Adrenal gland (tissue), 12 donors: ENCODE data around the gene MAPK12. TPM values are rescaled to one million over a fixed set of nuclear protein-coding genes. Genes with fewer than 3 reads are reported as not detected.
A peak's percentile ranks its signal among the peaks of the same experiment; 100 is the strongest.

ENCODE experiments used
- DNase-seq, 7 donors: peaks; one replicate each; pipeline ENCODE4 v3.0.0-alpha.2; 2019 to 2020
- H3K27ac ChIP-seq, 5 donors: fragments of 200-600 bp; sonication (generic) in 4 of 5; 1 replicate in 3 of 5; 2 replicates in 2 of 5; pipeline versions ENCODE4 v1.5.1 to v1.8.0; 2016 to 2020; ENCODE audit warnings: mild to moderate bottlenecking in 1 of 5
- H3K27me3 ChIP-seq: fragments of 200-600 bp; 2 replicates; pipeline ENCODE4 v1.8.0; 2021
- H3K36me3 ChIP-seq, 2 donors: fragments of 200-600 bp; replicated peaks in 1 of 2; 1 replicate in 1 of 2; 2 replicates in 1 of 2; pipeline versions ENCODE4 v1.5.1 to v1.8.0; 2018 to 2022
- H3K4me1 ChIP-seq, 2 donors: fragments of 200-600 bp; replicated peaks in 1 of 2; 1 replicate in 1 of 2; 2 replicates in 1 of 2; pipeline versions ENCODE4 v1.5.1 to v1.8.0; 2018 to 2021
- H3K4me3 ChIP-seq, 4 donors: fragments of 200-600 bp; sonication (generic) in 3 of 4; one replicate each; pipeline ENCODE4 v1.5.1; 2016 to 2018
- H3K9me3 ChIP-seq, 3 donors: fragments of 200-600 bp; sonication (generic) in 1 of 3; replicated peaks in 1 of 3; 1 replicate in 2 of 3; 2 replicates in 1 of 3; pipeline versions ENCODE4 v1.5.1 to v1.8.0; 2016 to 2021
- POLR2A ChIP-seq, 2 donors: fragments of 450-650 bp; IDR thresholded peaks; one replicate each; pipeline ENCODE4 v1.6.1; 2017; ENCODE audit warnings: antibody characterized with exemption in 2 of 2, mild to moderate bottlenecking in 2 of 2, moderate library complexity in 1 of 2
- WGBS, 4 donors: extraction: QIAGEN DNeasy Blood & Tissue Kit in 2 of 4; methylation state at CpG; one replicate each; pipeline versions ENCODE4 v1.1.5 to v1.1.7; 2013 to 2017; 5-methylcytosine and 5-hydroxymethylcytosine counted together
- intact Hi-C, 2 donors: fragments of 100-400 bp; cut with DNase I; formaldehyde crosslinking; loops; one replicate each; pipeline versions ENCODE4 v1.14.1 to v1.15.0; 2022 to 2023
- polyA plus RNA-seq, 3 donors: library from polyadenylated mRNA; stranded (reverse); fragments of 200-250 nt in 2 of 3; fragments of 350-450 nt in 1 of 3; fragmentation: Illumina TruSeq in 1 of 3; extraction: RNeasy Lipid Tissue Mini Kit (QIAGEN cat#74804) in 1 of 3; gene quantifications; one replicate each; pipeline ENCODE4 v1.2.3, GENCODE V29; 2013 to 2014
- total RNA-seq, 9 donors: library from RNA; depleted of rRNA in 4 of 9; stranded (reverse); fragments of >200 nt in 4 of 9; fragments of 120-200 nt in 1 of 9; fragmentation: NEBNext Ultra II Directional in 1 of 9; extraction: Animal tissue kit (Norgen Biotek cat#: 25700) in 1 of 9; gene quantifications; one replicate each; pipeline versions ENCODE4 v1.1.0 to v1.2.4, GENCODE V29; 2013 to 2023
- TF ChIP-seq, protein P1 (sequence below), 6 experiments: fragments of 450-650 bp in 4 of 6; fragments of 200-600 bp in 2 of 6; sonication (generic) in 1 of 6; IDR thresholded peaks; 1 replicate in 5 of 6; 2 replicates in 1 of 6; pipeline versions ENCODE4 v1.5.1 to v1.8.0; 2016 to 2021; ENCODE audit warnings: antibody characterized with exemption in 6 of 6, mild to moderate bottlenecking in 2 of 6, moderate library complexity in 1 of 6
- donor health status: healthy with polysubstance abuse.
- donor health status: Bipolar disorder and iron deficiency.
- donor health status: DM: yes; HTN: yes; CAD: no.
- donor health status: DM: no; HTN: no; CAD: no.
- donor health status: DM: no; HTN: no; CAD: no.
- donor health status: DM: yes; HTN: yes; CAD: no.

The MAPK12 gene
- total and polyA plus RNA-seq, 12 donors, result 1.7 to 17.1 (median 5.4) TPM

DNA sequence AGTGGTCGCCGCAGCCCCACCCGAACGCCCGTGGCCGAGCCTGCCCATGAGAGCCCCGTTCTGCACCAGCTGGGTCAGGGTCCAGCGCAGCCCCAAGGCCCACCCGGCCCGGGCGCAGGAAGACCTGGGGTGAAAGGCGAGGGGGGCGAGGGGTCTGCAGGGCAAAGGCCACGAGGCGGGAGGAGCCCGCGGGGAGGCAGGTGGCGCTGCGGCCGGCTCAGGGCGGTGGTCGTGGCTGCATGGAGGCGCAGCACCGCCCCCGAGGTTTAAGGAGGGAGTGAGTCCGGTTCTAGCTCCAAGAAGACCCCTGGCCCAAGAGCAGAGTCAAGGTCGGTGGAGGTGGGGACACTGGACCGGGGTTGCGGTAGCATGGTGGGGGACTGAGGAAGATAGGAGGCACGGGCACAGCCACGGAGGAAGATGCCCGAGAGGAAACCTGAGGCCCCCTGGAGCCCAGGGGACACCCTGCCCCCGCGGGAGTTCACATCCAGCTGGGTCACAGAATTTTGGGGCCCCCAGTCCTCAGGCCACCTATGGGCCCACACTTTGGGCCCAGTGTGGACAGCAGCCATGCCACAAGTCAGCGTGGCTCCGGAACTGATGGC is 9.9 kb downstream of the MAPK12 start:
- Histone ChIP-seq H3K4me3 (peak overlapping the region in 2 of 4 donors; percentile 55 to 93), H3K4me1 (peaks cover 18 to 21% of the 10 kb centered on the region in 2 donors), H3K36me3 (peaks cover 0 to 5% of the 10 kb centered on the region in 2 donors), H3K27me3 (no peaks in the 10 kb centered on the region), H3K9me3 (no peaks in the 10 kb centered on the region), H3K27ac (peak overlapping the region in 2 of 5 donors; percentile 67 to 80)
- DNase-seq, result peak in 1 of 7 donors; percentile 57
- intact Hi-C loops, result loop anchor here (5.0 to 10.0 kb wide), 2 partner anchors 91 to 363 kb away; partner anchors contain the start of gene PPP6R2 (in 1 of the 2)
- TF ChIP-seq, protein P1, sequence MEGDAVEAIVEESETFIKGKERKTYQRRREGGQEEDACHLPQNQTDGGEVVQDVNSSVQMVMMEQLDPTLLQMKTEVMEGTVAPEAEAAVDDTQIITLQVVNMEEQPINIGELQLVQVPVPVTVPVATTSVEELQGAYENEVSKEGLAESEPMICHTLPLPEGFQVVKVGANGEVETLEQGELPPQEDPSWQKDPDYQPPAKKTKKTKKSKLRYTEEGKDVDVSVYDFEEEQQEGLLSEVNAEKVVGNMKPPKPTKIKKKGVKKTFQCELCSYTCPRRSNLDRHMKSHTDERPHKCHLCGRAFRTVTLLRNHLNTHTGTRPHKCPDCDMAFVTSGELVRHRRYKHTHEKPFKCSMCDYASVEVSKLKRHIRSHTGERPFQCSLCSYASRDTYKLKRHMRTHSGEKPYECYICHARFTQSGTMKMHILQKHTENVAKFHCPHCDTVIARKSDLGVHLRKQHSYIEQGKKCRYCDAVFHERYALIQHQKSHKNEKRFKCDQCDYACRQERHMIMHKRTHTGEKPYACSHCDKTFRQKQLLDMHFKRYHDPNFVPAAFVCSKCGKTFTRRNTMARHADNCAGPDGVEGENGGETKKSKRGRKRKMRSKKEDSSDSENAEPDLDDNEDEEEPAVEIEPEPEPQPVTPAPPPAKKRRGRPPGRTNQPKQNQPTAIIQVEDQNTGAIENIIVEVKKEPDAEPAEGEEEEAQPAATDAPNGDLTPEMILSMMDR (IDR thresholded peaks at IDR 0.05), result no peak
- no peak for TF ChIP-seq POLR2A (IDR thresholded peaks at IDR 0.05)
- 14 to 27% (median 15%) methylated on average over 3 to 36 of the region's 36 CpGs; no CpG with 5 or more reads in 1 of the 4 donors for WGBS, 4 donors

DNA sequence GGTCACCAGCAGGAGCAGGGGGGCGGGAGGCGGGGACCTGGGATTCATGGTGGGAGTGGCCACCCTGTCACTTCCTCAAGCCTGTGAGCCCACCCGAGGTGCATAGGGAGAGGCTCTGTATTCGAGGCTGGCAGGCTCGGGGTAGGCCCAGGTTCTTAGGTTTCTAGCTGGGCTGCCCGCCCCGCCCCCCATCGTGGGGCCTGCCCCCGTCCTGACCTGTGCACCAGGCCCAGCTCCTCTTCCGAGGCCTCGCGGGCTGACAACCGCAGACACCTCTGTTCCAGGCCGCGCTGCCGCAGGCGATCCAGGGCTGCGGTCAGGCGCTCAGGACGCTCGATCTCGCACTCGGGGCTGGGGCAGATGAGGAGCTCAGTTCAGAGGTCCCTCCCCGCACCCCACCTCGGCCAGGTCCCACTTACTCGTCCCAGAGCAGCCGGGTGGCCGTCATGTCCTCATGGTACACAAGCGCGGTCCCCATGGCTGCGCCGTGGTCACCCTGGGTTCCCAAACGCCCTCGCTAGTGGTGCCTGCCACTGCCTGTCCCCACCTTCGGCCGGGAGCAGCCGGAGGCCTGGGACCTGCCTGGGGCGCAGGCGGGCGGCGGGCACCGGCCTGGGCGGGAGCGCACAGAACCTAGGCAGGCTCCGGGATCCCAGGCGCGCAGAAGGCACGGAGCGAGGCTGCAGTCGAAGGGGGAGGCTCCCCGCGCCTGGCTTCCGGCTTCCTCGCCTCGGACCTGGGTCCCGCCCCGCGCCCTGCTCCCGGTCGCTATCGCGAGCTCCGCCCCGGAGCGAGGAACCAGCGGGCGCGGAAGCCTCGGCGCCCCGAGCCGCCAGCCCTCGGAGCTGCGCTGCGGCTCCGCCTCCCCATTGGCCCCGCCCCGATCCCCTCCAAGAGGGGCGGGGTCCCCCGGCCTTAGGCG is 10.7 kb downstream of the MAPK12 start, which contains the start of gene HDAC10:
Gene HDAC10, minus strand, starts transcription at position 711 of the 922 bp plus-strand sequence. Its CDS starts 233 bp downstream, at position 478.
- Histone ChIP-seq H3K27ac (peak within 1 kb of the TSS in 3 of 5 donors; percentile 43 to 80 (median 67)), H3K4me3 (peak within 1 kb of the TSS; percentile 21 to 93 (median 48)), H3K27me3 (no peaks in the 10 kb centered on the region), H3K9me3 (no peaks in the 10 kb centered on the region), H3K4me1 (peaks cover 21 to 23% of the 10 kb centered on the region in 2 donors), H3K36me3 (peaks cover 0 to 9% of the 10 kb centered on the region in 2 donors)
- intact Hi-C loops, result loop anchor here (5.0 to 10.0 kb wide), 2 partner anchors 91 to 364 kb away; partner anchors contain the start of gene PPP6R2 (in 1 of the 2)
- 0 to 2% (median 1%) methylated on average over 3 to 81 of the region's 81 CpGs for WGBS, 4 donors
- DNase-seq, result peak; percentile 73 to 84 (median 77)
- TF ChIP-seq, protein P1 (IDR thresholded peaks at IDR 0.05), result no peak
- peak in 1 of 2 donors; percentile 35 for TF ChIP-seq POLR2A (IDR thresholded peaks at IDR 0.05)

DNA sequence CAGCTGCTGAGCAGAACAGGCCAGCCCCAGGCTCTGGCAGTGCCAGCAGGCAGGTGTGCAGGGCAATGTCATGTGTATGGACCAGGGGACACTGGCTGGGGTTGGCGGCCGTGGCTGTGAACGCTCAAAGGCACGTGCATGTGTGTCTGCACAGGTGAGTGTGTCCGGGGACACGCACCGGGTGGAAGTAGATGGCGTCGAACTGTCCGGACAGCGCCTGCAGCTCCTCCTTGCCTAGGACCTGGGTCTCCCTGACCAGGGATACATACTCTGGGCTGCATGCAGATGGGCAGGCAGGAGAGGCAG is 11.3 kb downstream of the MAPK12 start:
- Histone ChIP-seq H3K27ac (peak overlapping the region in 2 of 5 donors; percentile 67 to 80), H3K4me1 (peaks cover 26 to 29% of the 10 kb centered on the region in 2 donors), H3K36me3 (peaks cover 0 to 9% of the 10 kb centered on the region in 2 donors), H3K4me3 (peak overlapping the region in 2 of 4 donors; percentile 55 to 93), H3K27me3 (no peaks in the 10 kb centered on the region), H3K9me3 (no peaks in the 10 kb centered on the region)
- DNase-seq, result peak in 1 of 7 donors; percentile 62
- intact Hi-C loops, result loop anchor here (5.0 to 10.0 kb wide), 2 partner anchors 92 to 365 kb away; partner anchors contain the start of gene PPP6R2 (in 1 of the 2)
- TF ChIP-seq, protein P1 (IDR thresholded peaks at IDR 0.05), result no peak
- no peak for TF ChIP-seq POLR2A (IDR thresholded peaks at IDR 0.05)
- WGBS, 4 donors, result 20 to 74% (median 70%) methylated on average over 1 to 11 of the region's 11 CpGs
